ENCODE data around the gene EHMT1.

The EHMT1 gene

DNA sequence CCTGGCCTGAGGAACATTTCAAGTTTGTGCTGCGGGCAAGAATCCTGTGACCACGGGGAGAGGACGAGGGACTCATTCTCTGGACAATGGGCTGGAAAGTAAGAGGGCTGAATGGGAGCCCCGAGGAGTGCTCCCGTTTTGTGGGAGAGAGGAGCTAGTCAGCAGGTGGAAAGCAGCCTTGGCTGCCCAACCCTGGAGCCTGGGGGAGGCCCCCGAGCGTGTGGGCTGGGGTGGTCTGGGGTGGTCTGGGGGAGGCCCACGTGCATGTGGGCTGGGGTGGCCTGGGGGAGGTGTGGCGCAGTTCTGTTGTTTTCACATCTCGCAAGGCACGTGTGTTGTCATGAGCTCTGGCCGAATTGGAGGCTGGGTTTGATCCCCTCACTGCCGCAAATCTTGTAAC lies 27.5 kb downstream of the EHMT1 start:
- no peak for DNase-seq (ENCODE audit: low read depth in 2 of 2)

DNA sequence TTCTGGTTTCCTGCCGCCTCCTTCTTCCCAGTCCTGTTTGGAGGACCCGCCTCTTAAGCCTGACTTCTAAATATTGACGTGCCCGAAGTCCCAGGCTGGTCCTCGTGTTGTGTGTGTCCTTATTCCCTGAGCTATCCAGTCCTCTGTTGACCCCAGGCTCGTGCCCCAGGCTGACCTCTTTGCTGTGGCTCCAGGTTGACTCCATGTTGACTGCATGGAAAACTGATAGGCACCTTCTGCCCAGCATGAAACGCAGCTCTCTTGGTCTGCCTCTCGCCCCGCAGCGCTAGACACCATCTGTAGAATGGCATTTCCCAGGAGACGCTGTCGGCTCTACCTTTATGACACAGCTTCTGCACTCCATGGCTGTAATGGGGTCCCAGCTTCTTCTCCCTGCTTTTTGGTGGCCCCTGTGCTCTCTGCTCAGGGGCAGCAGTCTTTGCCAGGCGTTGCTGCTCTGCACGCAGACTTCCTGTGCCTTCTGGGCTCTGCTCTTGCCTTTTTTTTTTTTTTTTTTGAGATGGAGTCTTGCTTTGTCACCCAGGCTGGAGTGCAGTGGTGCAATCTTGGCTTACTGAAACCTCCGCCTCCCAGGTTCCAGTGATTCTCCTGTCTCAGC lies 28.4 kb downstream of the EHMT1 start:
- no peak for DNase-seq (ENCODE audit: low read depth in 2 of 2)

DNA sequence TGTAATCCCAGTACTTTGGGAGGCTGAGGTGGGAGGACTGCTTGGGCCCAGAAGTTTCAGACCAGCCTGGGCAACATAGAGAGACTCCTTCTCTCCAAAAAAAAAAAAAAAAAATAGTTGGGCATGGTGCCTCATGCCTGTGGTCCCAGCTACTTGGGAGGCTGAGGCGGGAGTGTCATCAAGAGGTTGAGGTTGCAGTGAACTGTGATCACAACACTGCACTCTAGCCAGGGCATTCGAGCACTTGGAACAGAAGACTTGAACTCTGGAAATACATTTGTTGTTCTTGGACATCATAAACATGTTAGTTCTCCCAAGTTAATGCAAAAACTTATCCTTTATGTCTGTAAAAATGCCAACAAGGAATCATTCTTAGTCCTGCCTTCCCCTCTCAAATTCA lies 29.6 kb downstream of the EHMT1 start:
- DNase-seq (ENCODE audit: low read depth in 2 of 2) = no peak

DNA sequence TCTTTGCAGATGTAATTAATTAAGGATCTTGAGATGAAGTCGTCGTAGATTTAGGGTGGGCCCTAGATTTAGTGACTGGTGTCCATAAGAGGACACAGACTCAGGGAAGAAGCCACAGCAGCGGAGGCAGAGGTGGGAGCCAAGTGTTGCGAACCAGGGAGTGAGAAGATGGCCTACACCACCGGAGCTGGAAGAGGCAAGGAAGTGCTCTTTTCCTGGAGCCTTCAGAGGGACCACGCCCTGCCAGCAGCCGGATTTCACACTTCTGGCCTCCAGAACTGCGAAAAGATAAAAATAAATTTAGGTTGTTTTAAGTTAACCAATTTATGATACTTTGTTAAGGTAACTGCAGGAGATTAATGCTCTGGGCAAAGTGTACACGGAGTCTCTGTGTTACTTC lies 30.7 kb downstream of the EHMT1 start:
- DNase-seq (ENCODE audit: low read depth in 2 of 2) = no peak

DNA sequence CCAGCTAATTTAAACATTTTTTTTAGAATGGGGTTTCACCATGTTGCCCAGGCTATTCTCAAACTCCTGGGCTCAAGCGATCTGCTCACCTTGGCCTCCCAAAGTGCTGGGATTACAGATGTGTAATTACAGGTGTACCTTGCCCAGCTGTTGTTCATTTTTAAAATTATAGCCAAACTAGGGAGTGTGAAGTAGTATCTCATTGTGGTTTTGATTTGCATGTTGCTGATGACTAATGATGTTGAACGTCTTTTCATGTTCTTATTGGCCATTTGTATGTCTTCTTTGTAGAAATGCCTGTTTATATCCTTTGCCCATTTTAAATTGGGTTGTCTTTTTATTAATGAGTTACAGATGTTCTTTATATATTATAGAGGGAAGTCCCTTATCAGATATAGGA lies 31.5 kb downstream of the EHMT1 start:
- DNase-seq (ENCODE audit: low read depth in 2 of 2) = no peak

DNA sequence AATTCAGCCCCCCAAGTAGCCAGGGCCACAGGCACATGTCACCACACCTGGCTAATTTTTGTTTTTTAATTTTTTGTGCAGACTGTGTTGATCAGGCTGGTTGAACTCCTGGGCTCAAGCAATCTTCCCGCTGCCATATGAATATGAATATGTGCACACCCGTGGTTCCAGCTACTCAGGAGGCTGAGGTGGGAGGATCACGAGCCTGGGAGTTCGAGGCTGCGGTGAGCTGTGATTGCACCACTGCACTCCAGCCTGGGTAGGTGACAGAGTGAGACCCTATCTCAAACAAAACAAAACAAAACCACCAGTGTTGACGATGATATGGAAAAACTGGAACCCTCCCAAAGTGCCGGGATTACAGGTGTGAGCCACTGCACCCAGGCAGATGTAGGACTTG lies 32.0 kb downstream of the EHMT1 start:
- DNase-seq (ENCODE audit: low read depth in 2 of 2) = no peak

DNA sequence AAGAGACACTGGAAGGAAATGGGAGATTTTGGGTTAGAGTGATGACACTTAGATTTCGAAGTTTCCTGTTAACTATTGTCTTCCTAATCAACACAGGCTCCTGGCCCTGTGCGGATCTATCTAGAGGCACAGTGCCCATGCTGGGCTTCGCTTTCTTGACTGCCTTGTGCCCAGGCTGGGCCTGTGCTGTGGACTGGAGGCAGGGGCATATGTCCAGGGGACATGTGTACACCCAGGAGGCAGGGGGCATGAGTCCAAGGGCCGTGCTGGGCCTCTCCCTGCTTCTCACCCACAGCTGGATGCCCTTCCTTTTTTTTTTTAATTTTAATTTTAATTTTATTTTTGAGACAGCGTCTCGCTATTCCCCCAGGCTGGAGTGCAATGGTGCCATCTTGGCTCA lies 37.6 kb downstream of the EHMT1 start:
- DNase-seq (ENCODE audit: low read depth in 2 of 2) = no peak

DNA sequence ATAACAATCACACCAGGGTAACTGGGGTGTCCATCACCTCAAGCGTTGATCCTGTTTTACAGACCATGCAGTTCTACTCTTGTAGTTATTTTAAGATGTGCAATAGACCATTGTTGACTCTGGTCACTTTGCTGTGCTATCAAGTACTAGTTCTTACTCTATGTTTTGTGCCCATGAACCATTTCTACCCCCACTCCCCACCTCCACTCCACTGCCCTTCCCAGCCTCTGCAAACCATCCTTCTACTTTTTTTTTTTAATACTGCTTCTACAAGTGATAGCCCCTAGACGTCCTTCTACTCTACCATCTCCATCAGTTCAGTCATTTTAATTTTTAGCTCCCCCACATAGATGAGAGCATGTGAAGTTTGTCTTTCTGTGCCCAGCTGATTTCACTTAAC lies 38.8 kb downstream of the EHMT1 start:
- DNase-seq (ENCODE audit: low read depth in 2 of 2) = no peak

DNA sequence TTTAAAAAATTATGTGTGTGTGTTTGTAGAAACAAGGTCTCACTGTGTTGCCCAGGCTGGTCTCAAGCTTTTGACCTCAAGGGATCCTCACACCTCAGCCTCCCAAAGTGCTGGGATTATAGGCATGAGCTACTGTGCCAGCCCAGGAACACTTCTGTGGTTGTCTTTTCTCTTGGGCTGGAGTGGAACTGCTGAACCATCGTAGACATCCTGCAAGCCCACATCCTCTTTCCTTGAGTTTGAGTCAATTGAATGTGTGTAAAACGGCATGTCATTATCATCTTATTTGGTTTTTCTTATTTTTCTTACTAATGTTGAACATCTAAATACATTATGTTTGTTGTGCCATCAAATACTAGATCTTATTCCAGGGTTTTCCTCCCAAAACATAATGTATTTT lies 40.0 kb downstream of the EHMT1 start:
- no peak for DNase-seq (ENCODE audit: low read depth in 2 of 2)

DNA sequence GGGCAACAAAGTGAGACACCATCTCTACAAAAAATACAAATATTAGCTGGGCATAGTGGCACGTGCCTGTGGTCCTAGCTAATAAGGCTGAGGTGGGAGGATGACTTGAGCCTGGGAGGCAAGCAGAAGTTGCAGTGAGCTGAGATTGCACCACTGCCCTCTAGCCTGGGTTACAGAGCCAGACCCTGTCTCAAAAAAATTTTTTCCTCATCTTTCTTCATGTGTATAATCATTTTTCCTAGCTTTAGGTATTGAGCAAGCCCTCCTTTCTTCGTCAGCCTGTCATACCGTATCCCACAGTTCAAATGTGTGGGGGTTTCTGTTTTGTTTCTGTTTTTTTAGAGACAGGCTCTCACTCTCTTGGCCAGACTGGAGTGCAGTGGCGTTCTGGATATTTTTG lies 41.3 kb downstream of the EHMT1 start:
- no peak for DNase-seq (ENCODE audit: low read depth in 2 of 2)

DNA sequence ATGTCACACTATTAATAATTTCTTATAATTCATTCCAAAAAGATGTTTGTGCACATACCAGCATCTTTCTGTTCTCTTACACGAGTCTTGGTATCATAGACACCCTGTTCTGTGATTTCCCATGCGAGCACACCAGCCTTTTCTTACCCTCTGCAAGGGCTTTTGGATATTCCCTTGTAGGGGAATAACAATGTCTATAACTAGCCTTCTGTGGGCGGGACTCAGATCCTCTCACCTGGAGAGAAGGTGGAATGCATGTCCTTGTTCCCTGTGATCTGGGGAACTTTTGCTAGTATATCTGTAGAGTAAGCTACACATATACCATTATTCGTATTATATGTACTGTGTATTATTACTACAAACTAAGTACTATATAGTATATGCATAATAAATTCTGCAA lies 44.8 kb downstream of the EHMT1 start:
- no peak for DNase-seq (ENCODE audit: low read depth in 2 of 2)

DNA sequence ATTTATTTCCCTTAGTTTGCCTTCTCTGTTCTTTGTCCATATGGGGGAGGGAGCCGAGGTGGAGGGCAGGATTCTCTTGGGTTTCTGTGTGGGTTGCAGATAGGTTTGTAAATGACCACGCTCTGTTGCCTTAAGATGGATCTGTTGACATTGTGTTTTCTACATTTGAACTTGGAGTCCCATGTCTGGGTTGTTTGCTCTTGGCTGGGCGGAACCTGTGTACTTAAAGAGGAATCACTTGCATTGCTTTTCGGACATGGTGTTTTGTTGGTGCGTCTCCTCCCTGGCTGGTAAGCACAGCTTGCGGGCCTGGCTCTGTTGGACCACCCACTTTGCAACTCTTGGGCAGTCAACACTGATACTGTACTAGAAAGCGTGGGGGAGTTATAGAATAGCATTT lies 45.9 kb downstream of the EHMT1 start:
- no peak for DNase-seq (ENCODE audit: low read depth in 2 of 2)

DNA sequence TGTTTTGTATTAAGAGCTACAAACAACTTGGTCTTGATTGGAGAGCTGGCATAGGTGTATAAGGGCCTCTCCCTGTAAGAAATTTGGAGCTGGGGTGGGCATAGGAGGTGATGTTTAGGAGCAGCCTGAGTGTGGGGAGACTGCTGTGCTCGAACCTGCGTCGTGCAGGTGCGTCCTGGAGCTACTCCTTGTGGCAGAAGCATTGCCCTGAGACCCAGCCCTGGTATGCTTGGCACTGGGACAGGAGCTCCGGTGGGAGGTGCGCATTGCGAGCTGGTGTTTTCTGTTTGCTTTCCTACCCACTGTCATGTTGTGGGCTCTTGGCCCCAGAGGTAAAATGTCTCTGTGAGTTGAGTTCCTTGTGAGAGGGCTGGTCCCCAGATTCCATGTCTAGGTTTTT lies 46.4 kb downstream of the EHMT1 start:
- DNase-seq (ENCODE audit: low read depth in 2 of 2) = no peak

DNA sequence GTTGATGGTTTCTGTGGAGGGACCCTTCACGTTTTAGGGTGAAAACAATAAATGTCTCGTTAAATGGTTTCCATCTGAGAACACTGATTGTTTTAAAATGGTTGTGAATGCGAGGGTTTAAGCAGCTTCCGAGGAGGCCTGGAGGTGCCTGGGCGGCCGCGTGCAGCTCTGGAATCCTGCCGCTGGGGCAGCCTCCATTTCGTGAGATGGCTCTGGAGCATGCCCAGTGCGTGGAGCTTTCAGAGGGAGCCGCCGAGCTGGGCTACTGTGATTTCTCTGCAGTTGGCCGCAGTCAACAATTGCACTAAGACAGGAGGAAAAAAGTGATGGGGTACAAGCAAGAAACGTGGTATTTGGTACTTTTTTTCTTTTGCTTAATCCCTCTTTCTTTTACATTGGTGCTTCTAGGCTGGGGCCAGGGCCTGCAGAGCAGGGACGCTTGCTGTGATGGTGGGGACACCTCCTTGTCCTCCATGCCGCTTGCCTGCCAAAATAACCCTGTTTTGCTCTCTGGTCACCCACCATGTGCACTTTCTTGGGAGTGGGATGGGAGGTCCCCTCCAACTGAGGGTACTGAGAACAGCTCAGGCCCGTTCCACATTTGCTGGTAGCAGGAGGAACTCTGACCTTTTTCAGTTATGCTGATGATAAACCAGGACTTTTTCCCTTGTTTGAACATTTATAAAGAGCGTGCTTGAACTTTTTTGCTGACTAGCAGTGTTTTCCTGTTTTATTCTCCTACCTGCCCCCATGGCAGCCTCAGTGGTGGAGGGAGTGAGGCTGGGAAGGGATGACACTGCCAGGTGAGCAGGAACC lies 47.1 kb downstream of the EHMT1 start:
- no peak for DNase-seq (ENCODE audit: low read depth in 2 of 2)

DNA sequence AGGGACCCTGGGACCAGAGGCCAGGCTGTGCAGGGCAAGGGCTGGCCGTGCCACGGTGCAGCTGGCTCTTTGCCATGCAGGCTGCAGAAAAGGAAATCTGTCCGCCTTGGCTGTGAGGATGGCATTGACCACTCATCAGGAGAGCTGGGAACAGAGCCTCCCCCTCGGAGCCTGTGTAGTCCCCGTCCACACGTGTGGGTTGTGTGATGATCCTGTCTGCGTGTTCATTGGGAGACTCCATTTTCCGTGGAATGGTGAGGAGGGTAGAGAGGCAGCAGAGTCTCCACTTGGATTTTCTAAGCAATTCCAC lies 47.7 kb downstream of the EHMT1 start:
- DNase-seq (ENCODE audit: low read depth in 2 of 2) = no peak

DNA sequence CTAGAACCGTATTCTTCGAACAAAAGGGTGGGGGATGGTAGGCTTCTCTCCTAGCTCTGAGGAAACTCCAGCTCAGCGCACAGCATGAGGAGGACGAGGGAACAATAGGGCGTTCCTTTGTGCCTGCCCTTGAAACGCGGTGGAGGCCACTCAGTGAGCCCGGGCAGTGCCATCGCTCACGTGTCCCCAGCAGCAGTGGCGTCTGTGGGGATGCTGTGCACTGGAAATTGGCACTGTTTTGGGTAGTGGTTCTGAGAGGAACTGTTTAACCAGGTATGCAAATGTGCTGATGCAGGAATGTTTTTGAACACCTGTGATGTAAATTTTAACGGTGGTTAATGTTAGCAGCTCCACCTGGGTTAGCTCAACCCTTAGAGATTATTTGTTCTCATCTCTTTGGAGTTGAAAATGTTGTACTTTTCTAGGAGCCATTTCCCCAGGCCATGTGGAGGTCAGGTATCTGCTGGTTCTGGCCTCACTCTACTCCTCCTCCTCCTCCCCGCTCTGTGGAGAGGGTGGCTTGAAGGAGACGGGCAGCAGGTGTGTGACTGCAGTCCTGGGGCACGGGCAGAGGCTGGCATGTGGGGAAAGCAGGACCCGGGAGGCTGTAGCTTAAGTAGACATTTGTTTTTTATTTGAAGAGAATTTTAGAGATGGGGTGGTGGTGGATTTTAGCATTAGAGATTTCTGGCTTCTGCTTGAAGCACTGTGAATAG lies 48.3 kb downstream of the EHMT1 start:
- DNase-seq (ENCODE audit: low read depth in 2 of 2) = no peak

DNA sequence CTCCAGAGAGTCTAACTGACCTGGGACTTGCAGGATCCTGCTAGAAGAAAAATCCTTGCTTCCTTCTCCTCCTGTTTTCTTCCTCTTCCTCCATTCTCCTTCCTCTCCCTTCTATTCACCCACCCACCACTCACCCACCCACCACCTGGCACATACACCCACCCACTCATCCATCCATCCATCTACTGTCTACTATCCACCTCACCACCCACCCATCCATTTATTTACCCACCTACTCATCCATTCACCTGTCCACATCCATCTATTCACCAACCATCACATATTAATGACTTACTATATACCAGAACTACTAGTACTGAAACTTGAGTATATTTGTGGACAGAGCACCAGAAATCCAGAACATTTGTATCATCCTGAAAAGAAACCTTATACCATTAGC lies 49.4 kb downstream of the EHMT1 start:
- no peak for DNase-seq (ENCODE audit: low read depth in 2 of 2)

DNA sequence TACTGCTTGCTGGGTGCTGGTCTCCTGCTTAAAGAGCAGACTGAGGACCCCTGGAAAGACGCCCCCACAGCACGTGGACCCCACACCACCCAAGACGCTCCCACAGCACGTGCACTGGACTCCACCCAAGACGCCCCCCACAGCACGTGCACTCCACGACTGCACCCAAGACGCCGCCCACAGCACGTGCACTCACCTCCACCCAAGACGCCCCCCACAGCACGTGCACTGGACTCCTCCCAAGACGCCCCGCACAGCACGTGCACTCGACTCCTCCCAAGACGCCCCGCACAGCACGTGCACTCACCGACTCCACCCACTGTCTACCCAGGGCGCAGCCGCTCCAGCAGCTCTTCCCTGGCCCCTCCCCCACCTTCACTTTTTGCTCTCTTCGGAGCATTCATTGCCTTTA lies 50.5 kb downstream of the EHMT1 start:
- DNase-seq (ENCODE audit: low read depth in 2 of 2) = no peak

DNA sequence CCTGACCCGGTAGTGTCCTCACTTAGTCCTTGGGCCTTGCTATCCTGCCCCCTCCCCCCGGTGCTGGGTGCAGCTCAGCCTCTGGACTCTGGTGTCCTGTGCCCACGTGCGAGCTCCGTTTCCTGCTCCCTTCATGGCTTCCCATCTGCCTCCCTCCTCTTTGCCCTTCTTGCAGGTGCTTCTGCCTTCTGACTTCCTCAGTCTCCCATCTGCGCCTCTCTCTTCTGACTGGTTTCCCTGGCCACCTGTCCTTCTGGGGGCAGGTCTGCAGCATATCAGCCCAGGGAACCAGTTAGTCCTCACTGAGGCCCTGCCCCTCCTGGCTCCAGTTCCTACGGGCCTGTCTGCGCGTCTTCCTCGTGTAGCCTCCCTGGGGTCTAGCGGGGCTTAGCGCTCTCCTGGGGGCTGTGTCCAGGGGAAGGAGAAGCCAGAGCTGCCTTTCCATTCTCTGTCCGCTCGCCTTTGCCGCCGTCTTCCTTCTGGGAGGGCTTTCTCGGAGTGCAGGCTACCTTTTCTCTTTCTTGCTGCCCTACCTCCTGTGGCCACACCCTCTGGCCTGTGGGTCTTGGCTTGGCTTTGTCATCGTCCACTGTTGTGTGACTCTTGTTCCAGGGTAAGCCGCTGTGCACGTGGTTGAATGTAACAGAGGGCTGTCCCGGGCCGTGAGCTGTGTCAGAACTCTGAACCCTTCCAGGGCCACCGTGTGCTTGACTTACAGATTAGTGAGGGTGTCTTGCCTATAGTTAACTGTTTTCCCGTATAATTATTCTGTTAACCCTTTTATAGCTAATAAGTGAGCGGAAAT lies 51.8 kb downstream of the EHMT1 start:
- no peak for DNase-seq (ENCODE audit: low read depth in 2 of 2)

DNA sequence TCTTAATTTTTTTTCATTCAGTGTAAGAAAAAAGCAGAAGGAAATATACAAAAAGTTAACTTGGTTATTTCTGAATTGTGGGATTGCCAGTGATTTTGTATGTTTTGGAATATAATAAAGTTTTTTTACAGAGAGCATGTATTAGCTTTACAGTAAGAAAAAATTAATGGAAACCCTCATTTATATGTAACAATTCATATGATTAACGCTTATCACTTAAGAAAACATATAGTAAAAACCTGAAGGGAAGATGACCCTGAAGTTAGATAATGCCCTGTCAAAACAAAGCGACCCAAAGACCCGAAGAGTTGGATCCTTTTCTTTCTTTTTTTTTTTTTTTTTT lies 52.4 kb downstream of the EHMT1 start:
- DNase-seq (ENCODE audit: low read depth in 2 of 2) = no peak

DNA sequence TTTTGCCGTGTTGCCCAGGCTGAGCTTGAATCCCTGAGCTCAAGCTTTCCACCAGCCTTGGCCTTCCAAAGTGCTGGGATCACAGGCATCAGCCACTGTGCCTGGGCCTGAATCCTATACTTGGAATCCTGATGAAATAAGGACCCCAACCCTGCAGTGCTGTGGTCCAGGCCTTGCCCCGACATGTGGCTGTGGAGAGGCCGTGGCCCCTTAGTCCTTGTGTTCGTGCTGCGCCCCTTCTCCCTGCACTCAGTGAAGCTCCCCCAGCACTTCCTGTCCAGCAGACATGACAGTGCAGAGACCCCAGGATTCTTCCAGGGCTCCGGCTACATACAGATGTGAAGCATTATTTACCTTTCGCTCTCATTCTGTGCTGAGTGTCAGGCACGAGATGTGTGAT lies 52.9 kb downstream of the EHMT1 start:
- no peak for DNase-seq (ENCODE audit: low read depth in 2 of 2)

All from stimulated activated CD4-positive, alpha-beta T cell treated with anti-CD3 and anti-CD28 coated beads, Interleukin-1b, Interleukin-23, amount 100 ng/mL, for 4 hours (primary cell).